ENCODE measurements around the gene KCNH8. TPM values are rescaled to one million over a fixed set of nuclear protein-coding genes. Genes with fewer than 3 reads are reported as not detected.
A peak's percentile ranks its signal among the peaks of the same experiment; 100 is the strongest.

Gene KCNH8
- total and polyA plus RNA-seq, 2 of the 4 experiments (the other 2 are of a cell fraction), result not detected

DNA sequence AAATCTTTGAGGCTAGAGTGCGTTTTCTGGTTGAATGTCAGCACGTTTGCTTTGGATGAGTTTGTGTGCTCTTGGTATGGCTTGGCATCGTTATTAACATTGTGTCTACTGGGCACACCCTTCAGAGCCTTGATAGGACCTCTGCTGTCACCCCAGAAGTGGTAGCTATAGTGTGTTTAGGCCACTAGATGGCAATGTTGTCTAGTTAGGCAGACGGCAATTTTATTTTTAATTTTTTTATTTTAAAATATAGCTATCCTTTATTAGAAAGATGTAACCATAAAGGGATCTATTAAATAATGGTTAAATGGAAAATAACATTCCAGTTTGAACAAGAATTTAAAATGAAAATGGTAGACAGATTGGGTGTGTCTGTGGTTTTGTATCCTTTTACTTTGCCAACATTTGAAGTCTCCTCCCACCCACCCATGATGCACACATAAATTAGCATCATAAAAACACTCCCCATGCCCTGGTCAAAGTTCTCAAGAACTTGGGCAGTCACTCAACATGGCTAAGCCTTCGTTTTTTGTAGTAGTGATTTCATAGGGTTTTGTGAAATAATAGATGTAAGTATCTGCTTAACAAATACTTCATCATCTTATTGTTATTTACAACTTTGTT lies 200.7 kb downstream of the KCNH8 start:
- H3K27ac ChIP-seq (ENCODE audit: insufficient read depth, low read length), result no peak overlapping the region
- DNase-seq, result peak; percentile 1
- H2AK5ac ChIP-seq (ENCODE audit: low read depth, low read length), result no peak overlapping the region
- H2AK9ac ChIP-seq (replicated peaks; ENCODE audit: low read depth, low read length, poor library complexity), result no peak overlapping the region
- peak; percentile 27 for TF ChIP-seq RAD21 (IDR thresholded peaks at IDR 0.05; ENCODE audit: low read length)
- TF ChIP-seq BHLHE40 (IDR thresholded peaks at IDR 0.05; ENCODE audit: low read depth, low read length), result no peak
- TF ChIP-seq, protein P1, sequence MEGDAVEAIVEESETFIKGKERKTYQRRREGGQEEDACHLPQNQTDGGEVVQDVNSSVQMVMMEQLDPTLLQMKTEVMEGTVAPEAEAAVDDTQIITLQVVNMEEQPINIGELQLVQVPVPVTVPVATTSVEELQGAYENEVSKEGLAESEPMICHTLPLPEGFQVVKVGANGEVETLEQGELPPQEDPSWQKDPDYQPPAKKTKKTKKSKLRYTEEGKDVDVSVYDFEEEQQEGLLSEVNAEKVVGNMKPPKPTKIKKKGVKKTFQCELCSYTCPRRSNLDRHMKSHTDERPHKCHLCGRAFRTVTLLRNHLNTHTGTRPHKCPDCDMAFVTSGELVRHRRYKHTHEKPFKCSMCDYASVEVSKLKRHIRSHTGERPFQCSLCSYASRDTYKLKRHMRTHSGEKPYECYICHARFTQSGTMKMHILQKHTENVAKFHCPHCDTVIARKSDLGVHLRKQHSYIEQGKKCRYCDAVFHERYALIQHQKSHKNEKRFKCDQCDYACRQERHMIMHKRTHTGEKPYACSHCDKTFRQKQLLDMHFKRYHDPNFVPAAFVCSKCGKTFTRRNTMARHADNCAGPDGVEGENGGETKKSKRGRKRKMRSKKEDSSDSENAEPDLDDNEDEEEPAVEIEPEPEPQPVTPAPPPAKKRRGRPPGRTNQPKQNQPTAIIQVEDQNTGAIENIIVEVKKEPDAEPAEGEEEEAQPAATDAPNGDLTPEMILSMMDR (conservative IDR thresholded peaks at IDR 0.05; ENCODE audit: low read depth, low read length), result peak; percentile 34
- no peaks in the 10 kb centered on the region for H3K79me1 ChIP-seq (ENCODE audit: low read depth in 1 of 2, low read length in 2 of 2)
- H3K56ac ChIP-seq (ENCODE audit: extremely low read depth, insufficient read depth, low read length), result no peak overlapping the region
- no peaks in the 10 kb centered on the region for H3K36me3 ChIP-seq (ENCODE audit: control insufficient read depth, insufficient read depth, low read length)
- H4K5ac ChIP-seq (ENCODE audit: low read depth, low read length), result no peak overlapping the region
- no peaks in the 10 kb centered on the region for H3K27me3 ChIP-seq (ENCODE audit: control insufficient read depth, insufficient read depth, low read length)
- no peaks in the 10 kb centered on the region for H3K9me1 ChIP-seq (ENCODE audit: insufficient read depth, low read length)
- dilution Hi-C loops (cut with HindIII; ENCODE audit: low sequenced_read_pairs, unreplicated experiment) (no loop called here), in situ Hi-C loops (cut with MboI; ENCODE audit: low sequenced_read_pairs) (no loop called here), intact Hi-C loops (cut with micrococcal nuclease) (no loop called here)
- no peak overlapping the region for H3K4me2 ChIP-seq (ENCODE audit: low read depth, low read length)
- H4K8ac ChIP-seq (ENCODE audit: low read depth in 2 of 2, low read length in 2 of 2), result no peak overlapping the region
- H2BK120ac ChIP-seq (ENCODE audit: low read depth, low read length), result no peak overlapping the region
- 60% methylated on average over 1 of the region's 5 CpGs; no CpG with 5 or more reads in 1 of the 2 experiments for WGBS, 2 experiments (ENCODE audit: extremely low coverage in 2 of 2, insufficient read length in 1 of 2)
- no peak overlapping the region for H2BK5ac ChIP-seq (ENCODE audit: low read depth, low read length, poor library complexity, severe bottlenecking)
- no peak overlapping the region for H2BK20ac ChIP-seq (ENCODE audit: low read depth, low read length)
- H3K4ac ChIP-seq (ENCODE audit: low read depth, low read length), result no peak overlapping the region
- no peak overlapping the region for H4K91ac ChIP-seq (ENCODE audit: insufficient read depth, low read depth, low read length)
- no TSS peak for BruUV-seq (replicated peaks)
- H4K20me1 ChIP-seq (ENCODE audit: insufficient read depth, low read length), result no peaks in the 10 kb centered on the region
- no peaks in the 10 kb centered on the region for H3K4me1 ChIP-seq (ENCODE audit: control insufficient read depth, insufficient read depth, low read length)
- H3K9me3 ChIP-seq (ENCODE audit: control insufficient read depth, insufficient read depth, low read length), result peaks cover 2% of the 10 kb centered on the region; the same call in 1 of the 2 replicates
- H3K14ac ChIP-seq (replicated peaks; ENCODE audit: low read depth, low read length), result no peak overlapping the region
- H3K18ac ChIP-seq (ENCODE audit: low read depth, low read length), result no peak overlapping the region
- H3K23ac ChIP-seq (ENCODE audit: low read depth, low read length), result no peak overlapping the region
- no peak overlapping the region for H2BK15ac ChIP-seq (ENCODE audit: low read depth, low read length)
- H2AFZ ChIP-seq (replicated peaks; ENCODE audit: low read length, poor library complexity), result no peak overlapping the region
- no peak overlapping the region for H3K9ac ChIP-seq (ENCODE audit: low read depth, low read length)
- ChIA-PET POLR2A (ENCODE audit: unreplicated experiment) (no interaction called here), CTCF (no interaction called here)
- H3K4me3 ChIP-seq (ENCODE audit: insufficient read depth, low read depth, low read length), result no peak overlapping the region
- ATAC-seq (ENCODE audit: low read depth), result no peak
